B cell (primary cell): Measurements from ENCODE around the gene PRRC2C. TPM values are rescaled to one million over a fixed set of nuclear protein-coding genes. Genes with fewer than 3 reads are reported as not detected.
"Not testable (repeated sequence)": the region's sequence is repeated elsewhere in the genome, so short reads cannot be mapped to it uniquely, and the experiment has no call there.

Experiments used
- ATAC-seq: fragments of 200-7000 bp; cut with Tn5 transposase; one replicate; pipeline ENCODE4 v1.10.0; 2021; ENCODE audit warnings: low read depth, mild to moderate bottlenecking, moderate number of reproducible peaks, moderate library complexity
- CTCF ChIA-PET: fragments of 350-600 bp; sonication (Branson Sonifier 250); formaldehyde crosslinking; loops from one replicate; lab custom pipeline; 2021; ENCODE audit warnings: antibody characterized with exemption, inconsistent platforms; lab: Charles Lee
- POLR2A ChIA-PET: fragments of 350-600 bp; sonication (Branson Sonifier 250); formaldehyde crosslinking; loops from one replicate; lab custom pipeline; 2021; ENCODE audit warnings: antibody characterized with exemption; lab: Charles Lee
- DNase-seq: peaks from one replicate; pipeline ENCODE4 v3.0.0; 2013
- H2AFZ ChIP-seq: 2 replicates; pipeline ENCODE4 v1.6.1; 2012; ENCODE audit warnings: mild to moderate bottlenecking, low read depth, low read length; ENCODE audit not compliant: insufficient read depth, poor library complexity, severe bottlenecking
- H3K27ac ChIP-seq, 2 donors: 1 replicate in 1 of 2; 2 replicates in 1 of 2; pipeline ENCODE4 v1.5.1; 2012 to 2013; ENCODE audit warnings: low read length in 2 of 2, mild to moderate bottlenecking in 2 of 2, moderate library complexity in 1 of 2
- H3K27me3 ChIP-seq, 4 experiments: fragments of 200-600 bp in 1 of 4; sonication (generic) in 1 of 4; replicated peaks in 1 of 4; 1 replicate in 2 of 4; 2 replicates in 2 of 4; pipeline versions ENCODE4 v1.6.1 to v1.7.0; 2013 to 2016; ENCODE audit warnings: low read length in 3 of 4, mild to moderate bottlenecking in 2 of 4, mixed read lengths in 1 of 4, moderate library complexity in 1 of 4; ENCODE audit not compliant: insufficient read depth in 4 of 4, control insufficient read depth in 3 of 4; ENCODE audit errors: control extremely low read depth in 1 of 4
- H3K36me3 ChIP-seq, 2 experiments: replicated peaks in 1 of 2; 1 replicate in 1 of 2; 2 replicates in 1 of 2; pipeline versions ENCODE4 v1.6.1 to v1.7.1; 2013; ENCODE audit warnings: low read length in 1 of 2; ENCODE audit not compliant: insufficient read depth in 2 of 2, control insufficient read depth in 1 of 2; ENCODE audit errors: control extremely low read depth in 1 of 2, extremely low read depth in 1 of 2
- H3K4me1 ChIP-seq, 2 donors: fragments of 200-600 bp in 1 of 2; sonication (generic) in 1 of 2; 1 replicate in 1 of 2; 2 replicates in 1 of 2; pipeline versions ENCODE4 v1.5.1 to v1.6.1; 2013 to 2017; ENCODE audit warnings: low read length in 2 of 2; ENCODE audit not compliant: control insufficient read depth in 2 of 2, insufficient read depth in 2 of 2
- H3K4me2 ChIP-seq: replicated peaks from 2 replicates; pipeline ENCODE3; 2012; ENCODE audit warnings: mild to moderate bottlenecking, low read depth, low read length; ENCODE audit not compliant: poor library complexity, severe bottlenecking
- H3K4me3 ChIP-seq, 5 experiments: fragments of 200-600 bp in 1 of 5; sonication (generic) in 1 of 5; 1 replicate in 3 of 5; 2 replicates in 2 of 5; pipeline versions ENCODE4 v1.5.1 to v1.7.0; 2011 to 2016; ENCODE audit warnings: low read length in 4 of 5, mild to moderate bottlenecking in 4 of 5, low read depth in 2 of 5, control low read depth in 1 of 5, moderate library complexity in 1 of 5; ENCODE audit not compliant: insufficient read depth in 1 of 5; ENCODE audit errors: control extremely low read depth in 1 of 5, extremely low read depth in 1 of 5
- H3K79me2 ChIP-seq: fragments of 200-600 bp; sonication (generic); one replicate; pipeline ENCODE4 v1.6.0; 2016; ENCODE audit warnings: low read length; ENCODE audit not compliant: control insufficient read depth, insufficient read depth
- H3K9ac ChIP-seq: fragments of 200-600 bp; sonication (generic); 2 replicates; pipeline ENCODE4 v1.6.1; 2017; ENCODE audit warnings: mild to moderate bottlenecking, low read length, moderate library complexity
- H3K9me3 ChIP-seq, 3 donors: one replicate each; pipeline versions ENCODE4 v1.6.1 to v1.7.1; 2013; ENCODE audit warnings: low read length in 2 of 3; ENCODE audit not compliant: control insufficient read depth in 2 of 3, insufficient read depth in 1 of 3; ENCODE audit errors: control extremely low read depth in 1 of 3
- H4K20me1 ChIP-seq: 2 replicates; pipeline ENCODE4 v1.6.0; 2012; ENCODE audit warnings: mild to moderate bottlenecking, low read length; ENCODE audit not compliant: insufficient read depth, control insufficient read depth, poor library complexity, severe bottlenecking
- H3K27ac Mint-ChIP-seq: one replicate; pipeline ENCODE4 v1.8.0; 2021; ENCODE audit warnings: mixed read lengths
- H3K27me3 Mint-ChIP-seq: one replicate; pipeline ENCODE4 v1.8.0; 2021; ENCODE audit warnings: mixed read lengths
- H3K4me1 Mint-ChIP-seq: one replicate; pipeline ENCODE4 v1.8.0; 2021; ENCODE audit warnings: mixed read lengths
- H3K4me3 Mint-ChIP-seq: one replicate; pipeline ENCODE4 v1.8.0; 2021; ENCODE audit warnings: mixed read lengths
- H3K9me3 Mint-ChIP-seq: one replicate; pipeline ENCODE4 v1.8.0; 2022; ENCODE audit warnings: mixed read lengths; ENCODE audit not compliant: insufficient read depth
- CTCF ChIP-seq: fragments of 200-600 bp; IDR thresholded peaks from one replicate; pipeline ENCODE4 v1.8.0; 2022; ENCODE audit warnings: antibody characterized with exemption, mild to moderate bottlenecking
- EZH2 ChIP-seq: IDR thresholded peaks from 2 replicates; pipeline ENCODE4 v1.6.1; 2012; ENCODE audit warnings: borderline replicate concordance, low read depth, mild to moderate bottlenecking, moderate library complexity, low read length; ENCODE audit not compliant: insufficient read depth, poor library complexity, severe bottlenecking
- WGBS: methylation state at CpG from one replicate; pipeline ENCODE4 v1.1.5; 2013; ENCODE audit warnings: missing lambda C conversion rate; ENCODE audit not compliant: insufficient coverage; 5-methylcytosine and 5-hydroxymethylcytosine counted together
- intact Hi-C: fragments of 100-400 bp; cut with micrococcal nuclease; formaldehyde crosslinking; loops from one replicate; pipeline ENCODE4 v1.10.0; 2022
- polyA plus RNA-seq: library from polyadenylated mRNA; depleted of rRNA; stranded (reverse); fragments of >200 nt; gene quantifications from 2 replicates; pipeline ENCODE4 v1.2.3, GENCODE V29; 2012
- total RNA-seq, 2 donors: library from RNA; stranded (reverse); fragments of 120-200 nt in 1 of 2; gene quantifications; 1 replicate in 1 of 2; 2 replicates in 1 of 2; pipeline versions ENCODE4 v1.2.3 to v1.2.4, GENCODE V29; 2013 to 2022

Gene PRRC2C
- total and polyA plus RNA-seq, 2 donors (not counting 1 experiment from before 2014, with no cell fraction given), result 65.4 to 305 TPM

GRCh38 chr1:171600862-171601261 lies 115.5 kb downstream of the PRRC2C start:
- Histone ChIP-seq H3K79me2 (no peaks in the 10 kb centered on the region), H3K9ac (no peak overlapping the region), H3K36me3 (peaks cover 0 to 1% of the 10 kb centered on the region in 2 experiments), H3K4me2 (no peak overlapping the region), H3K27ac (no peak overlapping the region), H4K20me1 (no peaks in the 10 kb centered on the region), H2AFZ (no peak overlapping the region), H3K4me3 (no peak overlapping the region), H3K4me1 (no peaks in the 10 kb centered on the region), H3K9me3 (no peaks in the 10 kb centered on the region), H3K27me3 (no peaks in the 10 kb centered on the region)
- 96% methylated on average over 13 of the region's 13 CpGs for WGBS
- ChIA-PET POLR2A (no interaction called here), CTCF (no interaction called here)
- H3K9me3 Mint-ChIP-seq, result no peaks in the 10 kb centered on the region
- no peak overlapping the region for H3K4me3 Mint-ChIP-seq
- TF ChIP-seq EZH2 (no peak), CTCF (no peak)
- peaks cover 2% of the 10 kb centered on the region for H3K4me1 Mint-ChIP-seq
- intact Hi-C loops, result no loop called here
- no peak for ATAC-seq
- DNase-seq, result no peak
- H3K27me3 Mint-ChIP-seq, result no peaks in the 10 kb centered on the region
- H3K27ac Mint-ChIP-seq, result no peak overlapping the region

GRCh38 chr1:171603042-171603441 lies 117.7 kb downstream of the PRRC2C start:
- H3K79me2 ChIP-seq, H3K4me3 Mint-ChIP-seq, H3K27me3 Mint-ChIP-seq, H3K4me1 Mint-ChIP-seq, H3K4me2 ChIP-seq, H3K36me3 ChIP-seq, H3K9me3 ChIP-seq, H3K27me3 ChIP-seq, H3K27ac ChIP-seq, H2AFZ ChIP-seq, ATAC-seq, H4K20me1 ChIP-seq, H3K27ac Mint-ChIP-seq, DNase-seq, CTCF ChIA-PET, H3K4me3 ChIP-seq, H3K4me1 ChIP-seq, H3K9me3 Mint-ChIP-seq, POLR2A ChIA-PET, intact Hi-C loops, H3K9ac ChIP-seq: not testable (repeated sequence)
- WGBS, result 92% methylated on average over 2 of the region's 6 CpGs
